Dedifferentiated amniotic fluid mesenchymal stem cell (primary cell): Measurements from ENCODE around the gene PARVB.
"Not testable (repeated sequence)": the region's sequence is repeated elsewhere in the genome, so short reads cannot be mapped to it uniquely, and the experiment has no call there.

Experiments
- DNase-seq: peaks from one replicate; pipeline ENCODE4 v3.0.0-alpha.2; 2016; ENCODE audit errors: extremely low spot score

Gene PARVB

DNA sequence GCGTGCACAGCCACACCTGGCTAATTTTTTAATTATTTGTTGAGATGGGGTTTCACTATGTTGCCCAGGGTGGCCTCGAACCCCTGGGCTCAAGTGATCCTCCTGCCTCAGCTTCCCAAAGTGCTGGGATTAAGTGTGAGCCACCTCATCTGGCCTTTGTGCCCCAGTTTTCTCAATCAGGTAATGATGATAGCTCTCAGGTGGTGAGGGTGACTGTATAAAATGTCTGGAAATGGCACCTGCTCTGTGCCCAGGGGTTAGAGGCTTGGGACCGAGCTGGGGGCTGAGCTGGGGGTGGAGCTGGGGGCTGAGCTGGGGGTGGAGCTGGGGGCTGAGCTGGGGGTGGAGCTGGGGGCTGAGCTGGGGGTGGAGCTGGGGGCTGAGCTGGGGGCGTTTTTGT, 32.5 kb downstream of the PARVB start:
- DNase-seq = not testable (repeated sequence)

DNA sequence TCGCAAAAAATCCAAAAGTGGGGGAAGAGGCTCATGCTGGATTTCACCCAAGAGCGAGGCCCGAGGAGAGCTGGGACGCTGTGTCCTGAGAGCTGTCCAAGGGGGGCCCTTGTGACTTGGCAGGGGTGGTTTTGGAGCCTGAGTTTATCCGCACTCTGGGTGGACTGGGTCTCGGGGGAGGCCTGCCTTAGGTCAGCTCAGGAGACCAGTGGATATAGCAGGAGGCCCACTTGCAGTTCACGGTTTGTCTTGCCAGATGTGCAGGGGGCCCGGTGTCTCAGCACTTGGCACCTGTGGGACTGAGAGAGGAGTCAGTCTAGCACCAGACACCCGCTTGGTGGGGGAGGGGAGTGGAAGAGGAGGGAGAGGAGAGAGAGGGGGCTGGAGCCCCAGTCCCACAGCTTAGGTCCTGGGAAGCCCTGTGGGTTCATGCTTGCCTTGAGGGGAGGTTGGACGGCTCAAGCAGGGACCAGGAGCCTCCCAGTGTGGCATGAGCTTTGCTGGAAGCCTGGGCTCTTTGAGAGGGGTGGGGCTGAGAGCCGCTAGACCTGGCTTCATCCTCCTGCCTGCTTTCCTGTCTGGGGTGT, 33.4 kb downstream of the PARVB start:
- DNase-seq = no peak

DNA sequence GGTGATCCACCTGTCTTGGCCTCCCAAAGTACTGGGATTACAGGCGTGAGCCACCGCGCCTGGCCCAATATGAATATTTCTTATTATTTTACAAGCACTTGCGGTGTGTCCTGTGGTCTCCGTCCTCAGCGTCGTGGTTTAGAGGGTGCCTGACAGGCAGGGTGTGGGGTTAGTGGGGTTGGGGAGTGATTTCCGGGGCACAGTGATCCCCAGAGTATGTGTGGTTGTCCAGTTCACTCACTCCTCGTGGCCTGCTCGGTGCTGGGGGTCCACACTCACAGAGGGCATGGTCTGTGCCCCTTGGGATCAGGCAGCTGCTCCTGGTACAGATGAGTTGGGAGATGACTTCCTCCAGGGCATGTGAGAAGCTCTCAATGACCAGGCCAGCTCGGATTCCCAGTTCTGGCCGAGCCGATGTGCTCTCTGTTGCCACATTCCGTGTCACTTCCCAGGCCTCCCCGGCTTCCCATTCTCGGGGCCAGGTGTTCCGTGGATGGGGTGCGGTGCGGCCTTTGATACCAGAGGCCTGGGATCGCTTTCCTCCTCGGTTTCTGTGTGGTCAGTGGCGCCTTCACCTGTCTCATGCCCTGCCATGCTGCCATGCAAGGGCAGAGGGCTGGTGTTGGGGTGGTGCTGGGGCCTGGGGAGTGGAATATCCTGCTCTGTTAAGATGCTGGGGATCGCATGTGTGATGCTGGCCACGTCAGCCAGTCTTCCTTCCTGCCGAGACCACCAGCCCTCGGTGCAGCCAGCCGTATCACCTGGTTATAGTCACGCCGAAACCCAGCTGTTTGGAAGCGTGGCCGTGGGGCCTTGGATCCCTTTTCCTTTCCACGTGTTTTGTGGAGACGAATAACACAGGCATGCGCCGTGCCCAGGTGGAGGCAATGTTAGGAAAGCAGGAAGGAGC, 39.6 kb downstream of the PARVB start:
- no peak for DNase-seq

DNA sequence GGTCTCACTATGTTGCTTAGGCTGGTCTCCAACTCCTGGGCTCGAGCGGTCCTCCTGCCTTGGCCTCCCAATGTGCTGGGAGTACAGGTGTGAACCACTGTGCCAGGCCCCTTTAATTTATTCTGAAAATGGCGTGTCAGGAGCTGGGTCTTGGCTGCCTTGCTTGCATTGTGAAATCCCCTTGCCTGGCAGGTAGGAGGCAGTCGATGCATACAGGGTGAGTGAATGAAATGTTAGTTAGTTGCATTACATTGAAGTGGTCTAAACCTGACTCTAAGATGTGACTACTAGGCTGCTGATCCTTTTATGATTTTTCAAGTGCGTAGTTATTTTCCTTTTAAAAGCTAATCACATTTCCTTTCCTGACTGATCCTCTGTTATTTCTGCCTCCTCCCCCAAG, 42.9 kb downstream of the PARVB start:
- no peak for DNase-seq

DNA sequence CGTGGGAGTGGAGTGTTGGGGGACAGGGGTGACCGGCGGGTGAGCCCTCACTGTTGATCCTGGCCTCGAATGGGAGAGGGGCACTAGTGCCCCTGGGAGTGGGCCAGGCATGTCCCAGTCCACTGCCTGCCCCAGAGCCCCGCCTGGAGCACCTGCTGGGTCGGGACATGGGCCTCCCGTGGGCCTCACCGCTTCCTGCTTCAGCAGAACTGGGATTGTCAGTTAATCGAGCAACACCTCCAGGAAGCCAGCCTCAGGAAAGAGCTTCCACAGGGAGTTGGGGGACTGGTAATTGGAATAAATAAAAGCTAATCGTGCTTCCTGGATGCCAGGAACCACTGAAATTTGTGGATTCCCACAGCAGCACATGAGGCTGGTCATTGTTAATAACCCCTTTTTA, 43.8 kb downstream of the PARVB start:
- no peak for DNase-seq

DNA sequence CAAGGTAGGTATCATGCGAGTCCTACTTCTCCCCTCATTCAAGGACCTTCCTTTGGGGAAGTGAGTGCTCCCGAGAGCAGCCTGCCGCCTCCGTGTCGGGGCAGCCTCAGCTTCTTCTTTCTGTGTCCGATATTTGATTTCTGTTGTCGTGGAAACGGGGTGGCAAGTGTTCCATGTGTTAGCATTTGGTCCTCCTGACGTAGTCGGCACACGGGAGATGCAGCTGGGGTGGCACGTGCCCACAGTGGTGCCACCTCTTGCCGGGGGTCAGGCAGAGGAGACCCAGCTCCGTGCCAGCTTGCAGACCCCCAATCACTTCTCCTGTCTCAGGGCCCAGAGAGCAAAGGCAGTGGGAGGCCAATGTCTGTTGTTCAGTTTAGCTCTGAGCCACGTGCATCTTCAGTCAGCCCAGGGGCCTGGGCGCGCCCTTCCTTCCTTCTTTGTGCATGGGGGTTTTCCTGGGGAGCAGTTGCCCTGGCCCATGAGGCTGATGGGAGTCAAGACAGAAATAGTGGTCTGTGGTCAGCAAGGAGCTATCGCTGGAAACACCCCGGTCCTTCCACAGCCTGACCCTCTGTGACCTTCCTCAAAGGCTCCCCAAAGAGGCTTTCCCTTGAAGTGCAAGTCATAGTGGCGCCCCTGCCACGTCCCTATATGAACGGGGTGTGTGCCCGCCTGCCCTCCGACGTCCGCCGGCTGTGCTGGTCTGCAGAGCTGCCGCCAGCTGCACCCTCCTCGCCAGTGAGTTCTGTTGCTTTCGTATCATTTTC, 44.5 kb downstream of the PARVB start:
- DNase-seq = no peak

DNA sequence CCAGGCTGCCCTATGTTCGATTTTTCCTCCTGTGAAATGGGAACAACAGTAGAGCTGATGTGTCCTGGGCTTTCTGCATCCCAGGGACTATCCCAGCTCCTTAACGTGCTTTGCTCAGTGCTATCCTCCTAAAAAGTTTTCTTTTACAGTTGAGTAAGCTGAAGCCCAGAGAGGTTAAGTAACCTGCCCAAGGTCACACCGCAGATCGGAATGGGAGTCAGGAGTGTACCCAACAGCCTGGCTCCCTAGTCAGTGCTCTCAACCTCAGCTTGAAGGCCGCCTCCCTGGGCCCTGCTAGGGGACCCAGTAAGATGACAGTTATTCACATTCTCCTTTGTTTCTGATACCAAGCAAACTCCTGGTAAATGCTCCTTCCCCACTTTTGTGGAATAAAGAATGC, 45.9 kb downstream of the PARVB start:
- DNase-seq = no peak

DNA sequence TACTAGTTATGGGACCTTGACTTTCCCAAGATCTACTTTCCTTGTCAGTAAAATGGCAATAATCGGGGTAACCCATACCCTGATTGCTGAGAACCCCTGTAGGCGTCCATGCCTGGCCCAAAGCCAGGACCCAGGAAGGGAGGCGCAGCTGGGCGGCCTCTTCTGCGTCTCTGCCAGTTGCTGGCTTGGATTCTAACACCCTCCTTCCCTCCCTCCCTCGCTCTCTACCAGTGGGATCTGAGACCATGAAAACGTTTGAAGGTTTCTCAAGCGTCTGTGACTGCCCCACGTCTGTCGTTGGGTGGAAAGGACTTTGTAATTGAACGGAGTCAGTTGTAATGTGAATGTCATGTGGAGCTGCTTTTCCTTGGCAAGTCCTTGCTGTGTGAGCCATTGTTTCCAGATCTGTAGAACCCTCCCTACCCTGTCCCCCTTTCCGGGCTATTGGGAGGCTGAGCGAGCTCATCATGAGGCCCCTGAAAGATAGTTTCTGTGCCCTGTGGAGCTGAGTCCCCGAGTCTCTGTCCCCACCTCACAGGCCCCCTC, 47.8 kb downstream of the PARVB start:
- DNase-seq = no peak

DNA sequence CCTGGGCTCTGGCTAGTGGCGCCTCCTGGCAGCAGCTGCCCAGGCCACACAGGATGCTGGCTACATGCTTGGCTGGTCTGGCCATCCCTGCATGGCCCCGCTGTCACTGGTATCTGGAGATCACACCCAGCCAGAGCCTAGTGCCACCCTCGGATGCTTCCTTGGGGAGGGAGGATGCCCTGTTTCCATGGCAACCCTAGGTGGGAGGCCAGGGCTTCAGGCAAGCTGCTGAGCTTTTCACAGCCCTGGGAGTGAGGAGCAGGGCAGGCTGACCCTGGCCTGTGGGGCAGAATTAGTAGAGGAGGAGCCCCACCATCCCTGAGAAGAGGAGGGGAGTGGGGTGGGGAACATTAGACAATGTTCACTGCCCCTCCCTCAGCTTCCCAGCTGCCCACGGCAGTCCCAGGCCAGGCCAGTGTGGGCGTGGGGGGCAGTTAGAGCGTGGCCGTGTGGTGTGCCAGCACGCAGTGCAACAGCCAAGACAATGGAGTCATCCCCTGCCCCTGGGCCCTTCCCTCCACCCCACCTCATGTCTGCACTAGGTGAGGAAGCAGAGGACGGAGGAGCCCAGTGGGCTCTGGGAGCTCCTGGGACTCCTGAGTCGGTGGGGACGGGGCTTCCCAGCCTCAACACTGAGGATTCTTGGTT, 50.4 kb downstream of the PARVB start:
- no peak for DNase-seq

DNA sequence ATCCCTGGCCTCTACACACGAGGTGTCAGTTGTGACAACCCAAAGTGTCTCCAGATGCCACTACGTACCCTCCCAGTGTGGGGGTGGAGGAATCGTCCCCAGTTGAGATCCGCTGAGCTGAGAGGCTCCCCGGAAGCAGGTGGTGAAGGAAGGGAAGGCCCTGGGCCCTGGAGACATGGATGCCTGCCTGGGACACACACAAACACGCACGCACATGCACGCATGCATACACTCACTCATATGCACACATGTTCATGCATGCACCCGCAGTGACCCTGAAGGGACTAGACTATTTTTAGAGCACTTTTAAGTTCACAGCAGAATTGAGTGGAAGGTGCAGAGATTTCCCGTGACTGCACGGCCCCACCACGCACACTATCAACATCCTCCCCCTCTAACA, 50.9 kb downstream of the PARVB start:
- DNase-seq = no peak

DNA sequence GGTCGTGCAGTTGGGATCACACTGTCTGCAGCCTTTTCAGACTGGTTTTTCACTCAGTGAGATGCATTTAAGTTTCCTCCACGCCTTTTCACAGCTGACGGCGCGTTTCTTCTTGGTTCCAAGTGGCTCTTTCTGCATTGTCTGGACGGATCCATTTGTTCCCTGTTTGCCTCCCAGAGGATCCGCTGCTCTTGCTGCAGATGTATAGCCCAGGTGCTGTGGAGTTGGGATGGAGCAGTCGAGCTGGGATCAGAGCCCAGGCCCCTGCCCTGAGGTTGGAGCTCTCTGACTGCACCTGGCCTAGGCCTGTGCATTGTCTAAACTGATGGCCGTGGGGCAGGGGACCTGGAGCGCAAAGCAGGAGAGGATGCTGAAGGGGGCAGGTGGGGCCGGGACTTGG, 51.6 kb downstream of the PARVB start:
- no peak for DNase-seq

DNA sequence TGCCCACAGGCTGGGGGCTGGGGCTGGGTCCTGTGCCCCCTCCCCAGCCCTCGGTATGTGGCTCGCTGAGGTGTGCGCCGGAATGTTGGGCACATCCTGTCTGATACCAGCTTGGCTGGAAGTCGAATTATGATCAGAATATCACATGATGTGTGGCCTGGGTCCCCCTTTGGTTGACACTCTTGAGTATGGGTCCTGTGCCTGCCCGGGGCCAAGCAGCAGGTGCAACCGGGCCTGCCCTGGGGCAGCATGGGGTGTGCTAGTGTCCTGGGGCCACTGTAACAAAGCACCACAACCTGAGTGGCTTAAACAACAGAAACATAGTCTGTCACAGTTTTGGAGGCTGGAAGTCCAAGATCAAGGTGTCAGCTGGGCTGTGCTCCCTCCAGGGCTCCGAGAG, 52.7 kb downstream of the PARVB start:
- DNase-seq = no peak

DNA sequence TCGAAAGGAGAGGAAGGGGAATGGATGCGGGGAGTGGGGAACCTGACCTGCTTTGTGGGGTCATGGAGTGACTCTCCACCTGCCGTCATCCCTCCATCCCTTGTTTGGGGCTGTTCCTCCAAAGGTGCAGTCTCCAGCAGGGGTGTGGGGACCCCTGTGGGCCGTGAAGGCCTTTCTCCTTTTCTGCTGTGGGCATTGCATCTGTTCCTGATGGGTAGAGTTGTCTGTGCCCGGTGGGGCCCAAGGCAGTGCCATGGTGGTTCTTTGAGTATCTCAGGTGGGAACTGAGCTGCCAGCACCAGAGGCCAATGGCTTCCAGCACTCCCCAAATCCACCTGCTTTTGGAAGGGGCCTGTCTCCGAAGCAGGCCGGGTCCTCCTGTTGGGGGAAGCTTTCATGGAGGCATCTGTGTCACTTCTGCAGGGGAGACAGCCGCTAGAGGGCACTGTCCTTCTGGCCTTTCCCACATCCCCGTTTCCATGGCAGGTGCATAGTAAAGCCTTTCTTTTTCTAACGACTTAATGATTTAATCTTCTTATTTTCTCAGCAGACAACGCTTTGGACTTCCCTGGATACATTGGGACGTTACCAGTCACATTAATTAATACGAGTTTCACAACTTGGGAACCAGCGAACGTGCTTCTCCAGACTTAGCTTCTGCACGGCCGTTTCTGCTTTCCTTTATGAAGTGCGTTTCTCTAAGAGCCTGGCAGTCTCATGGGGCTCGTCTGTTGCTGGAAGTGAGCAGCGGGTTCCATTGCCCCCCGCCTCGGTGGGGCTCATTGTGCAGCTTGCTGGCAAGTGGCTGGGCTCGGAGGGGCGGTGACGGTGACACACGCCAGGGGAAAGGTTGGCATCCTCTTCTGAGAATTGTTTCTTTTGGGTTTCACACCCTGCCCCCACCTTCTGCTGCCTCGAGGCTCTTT, 57.1 kb downstream of the PARVB start:
- peak; percentile 56 for DNase-seq

DNA sequence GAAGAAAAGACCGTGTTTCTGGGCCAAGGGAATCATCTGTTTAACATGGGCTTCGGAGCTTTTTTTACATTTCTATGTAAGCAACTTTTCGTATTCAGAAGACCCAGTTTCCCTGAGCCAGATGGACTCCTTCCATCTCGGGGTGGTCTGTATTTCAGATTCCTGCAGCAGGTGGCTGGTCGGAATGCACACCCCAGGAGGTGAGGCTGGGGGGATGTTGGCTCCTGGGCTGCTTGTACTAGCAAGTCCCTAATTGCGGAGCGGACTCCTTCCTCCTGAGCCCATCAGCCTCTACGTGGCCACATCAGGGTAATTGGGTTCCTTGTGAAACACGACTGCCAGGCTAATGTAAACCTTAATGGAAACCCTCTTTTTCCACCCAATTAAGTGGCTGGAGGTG, 58.7 kb downstream of the PARVB start:
- no peak for DNase-seq

DNA sequence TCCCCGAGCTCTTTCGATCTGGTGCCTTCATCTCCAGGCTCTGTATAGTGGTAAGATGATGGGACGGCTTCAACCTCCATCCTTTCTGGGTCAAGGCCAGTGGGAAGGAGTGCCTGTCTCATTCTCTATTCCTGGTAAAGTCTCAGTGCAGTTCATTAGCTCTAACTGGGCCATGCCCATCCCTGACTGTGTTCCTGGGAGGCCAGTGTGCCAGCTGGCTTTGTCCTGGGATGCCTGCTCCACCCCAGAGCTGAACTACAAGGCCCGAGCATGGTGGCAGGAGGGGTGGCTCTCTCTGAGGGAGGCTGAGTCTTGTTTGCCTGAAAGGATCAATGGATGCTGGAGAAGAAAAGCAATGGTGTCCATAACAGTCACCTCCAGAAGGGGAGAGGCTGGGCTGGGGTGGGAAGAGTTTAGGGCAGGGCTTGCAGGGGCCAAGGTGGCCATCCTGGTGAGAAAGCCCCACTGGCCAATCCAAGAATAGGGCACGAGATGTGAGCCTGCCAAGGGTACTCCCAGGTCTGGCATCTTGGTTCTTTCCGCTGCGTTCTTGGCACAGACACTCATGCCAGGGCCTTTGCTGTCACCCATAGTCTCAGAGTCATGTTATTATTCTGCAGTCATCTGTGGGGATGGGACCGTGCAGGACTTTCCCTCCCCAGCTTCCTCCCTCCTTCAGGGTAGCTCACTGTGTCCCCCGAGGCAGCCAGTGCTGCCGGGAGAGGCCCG, 60.1 kb downstream of the PARVB start:
- no peak for DNase-seq

DNA sequence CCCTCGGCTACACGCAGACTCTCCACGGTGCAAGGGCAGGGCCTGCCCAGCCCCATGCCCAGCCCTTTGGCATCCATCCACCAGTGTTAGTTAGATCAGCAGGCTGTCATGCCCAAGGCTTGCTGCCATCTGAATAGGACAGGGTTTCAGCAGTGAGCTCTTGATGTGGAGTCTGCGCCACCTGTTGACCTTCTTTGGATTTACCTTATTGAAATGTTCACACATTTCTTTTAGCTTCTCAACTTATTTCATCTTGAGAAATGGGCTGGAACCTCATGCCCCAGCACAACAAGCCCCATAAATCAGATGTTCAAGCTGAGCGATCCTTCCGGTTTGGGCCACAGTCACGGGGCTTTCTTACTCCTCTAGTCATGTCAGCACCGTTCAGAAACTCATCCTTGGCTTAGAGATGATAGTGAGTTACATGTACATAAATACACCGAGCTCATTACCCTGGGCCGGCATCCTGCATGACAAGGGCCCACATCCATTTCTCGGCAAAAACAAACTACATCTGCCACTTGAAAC, 61.7 kb downstream of the PARVB start:
- no peak for DNase-seq

DNA sequence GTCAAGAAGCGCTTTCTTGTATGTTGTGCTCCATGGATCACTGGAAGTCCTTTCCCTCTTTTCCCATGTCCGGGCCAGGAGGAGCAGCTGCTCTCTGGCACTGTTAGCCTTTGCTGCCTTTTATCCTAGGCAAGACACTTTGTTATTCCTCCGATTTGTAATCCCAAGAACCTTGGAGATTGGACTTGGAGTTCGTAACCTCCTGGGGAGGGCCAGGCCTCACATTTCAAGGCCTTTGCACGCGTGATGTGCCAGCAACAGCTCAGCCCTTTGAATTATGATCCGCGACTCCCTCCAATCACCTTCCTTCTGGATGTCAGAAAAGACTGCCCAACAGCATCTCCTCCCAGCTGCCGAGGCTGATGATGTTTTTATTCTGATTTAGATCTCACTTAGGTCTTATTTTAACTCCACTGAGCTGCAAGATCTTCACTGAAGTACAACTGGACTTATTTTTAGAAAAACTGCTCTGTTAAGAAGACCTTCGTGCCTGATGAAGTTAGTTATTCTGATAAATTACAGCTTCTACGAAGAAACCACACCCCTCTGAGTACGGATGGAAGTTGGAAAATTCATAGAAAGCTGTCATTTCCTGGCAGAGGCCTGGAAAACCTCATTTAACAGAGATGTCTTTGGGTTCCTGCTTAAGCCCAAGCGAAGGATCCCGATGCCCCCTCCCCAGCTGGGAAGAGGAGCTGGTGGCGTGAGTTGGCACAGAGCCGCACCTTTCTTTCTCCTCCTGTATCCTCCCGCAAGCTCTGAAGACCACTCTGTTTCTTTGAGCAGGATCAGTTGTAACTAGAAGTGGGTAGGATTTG, 62.4 kb downstream of the PARVB start:
- DNase-seq = no peak

DNA sequence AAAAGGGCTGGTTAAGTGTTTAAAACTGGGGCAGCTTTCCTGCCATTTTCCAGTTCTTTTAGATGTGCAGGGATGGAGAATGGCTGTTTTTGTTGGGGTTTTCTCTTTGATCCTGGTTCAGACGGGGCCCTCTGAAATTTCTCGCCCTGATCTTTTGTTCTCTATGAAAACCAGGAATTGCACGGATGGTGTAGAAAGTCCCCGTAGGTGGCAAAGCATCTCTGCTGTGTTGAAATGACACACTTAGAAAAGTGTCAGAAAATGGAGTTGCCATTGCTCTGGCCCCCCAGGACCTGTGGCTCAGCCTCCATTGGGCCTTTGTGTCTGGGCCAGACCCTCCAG, 63.0 kb downstream of the PARVB start:
- no peak for DNase-seq

DNA sequence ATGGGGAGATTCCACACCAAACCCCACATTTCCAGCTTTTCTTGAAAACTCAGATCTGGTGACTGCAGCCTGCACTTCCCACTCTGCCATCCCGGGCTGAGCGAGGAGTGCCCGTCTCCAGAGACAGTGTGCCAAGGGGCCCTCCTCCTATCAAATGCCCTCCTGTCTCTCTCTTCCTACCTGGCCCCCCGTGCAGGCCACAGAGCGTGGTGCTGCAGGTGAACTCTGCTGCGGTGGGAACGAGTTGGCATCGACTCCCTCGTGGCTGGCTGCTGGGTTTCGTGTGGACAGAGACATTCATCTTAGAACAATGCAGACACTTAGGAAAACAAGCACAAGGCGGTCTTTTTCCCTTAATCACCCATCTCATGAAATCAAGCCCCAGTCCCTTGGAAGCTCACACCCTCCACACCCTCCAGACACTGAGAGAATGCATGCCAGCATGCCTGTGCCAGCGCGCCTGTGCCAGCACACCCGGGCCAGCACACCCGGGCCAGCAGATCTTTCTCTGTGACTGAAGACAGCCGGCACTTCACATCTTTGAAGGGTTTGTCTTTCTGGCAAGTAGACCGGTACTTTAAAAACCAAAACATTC, 65.0 kb downstream of the PARVB start:
- DNase-seq = peak; percentile 38
